Endothelial cell (in vitro differentiated cells): Measurements from ENCODE around the gene WASHC1. TPM values are rescaled to one million over a fixed set of nuclear protein-coding genes. Genes with fewer than 3 reads are reported as not detected.
"Not testable (repeated sequence)": the region's sequence is repeated elsewhere in the genome, so short reads cannot be mapped to it uniquely, and the experiment has no call there.

Source experiments
- DNase-seq: peaks from one replicate; pipeline ENCODE4 v3.0.0; 2021; ENCODE audit warnings: low spot score
- H3K27ac Mint-ChIP-seq: one replicate; pipeline ENCODE4 v1.8.0; 2021; ENCODE audit warnings: mixed read lengths, inconsistent platforms; ENCODE audit not compliant: unreplicated experiment
- H3K27me3 Mint-ChIP-seq: one replicate; pipeline ENCODE4 v1.8.0; 2021; ENCODE audit warnings: mild to moderate bottlenecking, moderate library complexity, mixed read lengths, inconsistent platforms; ENCODE audit not compliant: unreplicated experiment
- H3K36me3 Mint-ChIP-seq: one replicate; pipeline ENCODE4 v1.8.0; 2021; ENCODE audit warnings: mild to moderate bottlenecking, low read depth, mixed read lengths, inconsistent platforms; ENCODE audit not compliant: unreplicated experiment
- H3K4me1 Mint-ChIP-seq: one replicate; pipeline ENCODE4 v1.8.0; 2021; ENCODE audit warnings: mild to moderate bottlenecking, mixed read lengths, inconsistent platforms; ENCODE audit not compliant: unreplicated experiment
- H3K4me3 Mint-ChIP-seq: one replicate; pipeline ENCODE4 v1.8.0; 2021; ENCODE audit warnings: mild to moderate bottlenecking, mixed read lengths, inconsistent platforms; ENCODE audit not compliant: unreplicated experiment
- H3K9me3 Mint-ChIP-seq: one replicate; pipeline ENCODE4 v1.8.0; 2021; ENCODE audit warnings: mixed read lengths, inconsistent platforms; ENCODE audit not compliant: unreplicated experiment
- CTCF ChIP-seq: fragments of 200-600 bp; sonication (generic); IDR thresholded peaks from one replicate; pipeline ENCODE4 v1.5.0; 2021; ENCODE audit warnings: antibody characterized with exemption; ENCODE audit not compliant: unreplicated experiment
- total RNA-seq: library from RNA; stranded (reverse); fragmentation: NEBNext Ultra II Directional; extraction: Animal tissue kit (Norgen Biotek cat#: 25700); gene quantifications from one replicate; pipeline ENCODE4 v1.2.1, GENCODE V29; 2021; ENCODE audit not compliant: unreplicated experiment

WASHC1 gene
- total RNA-seq, 1 donor from 2014 or later: 21.7 TPM

DNA sequence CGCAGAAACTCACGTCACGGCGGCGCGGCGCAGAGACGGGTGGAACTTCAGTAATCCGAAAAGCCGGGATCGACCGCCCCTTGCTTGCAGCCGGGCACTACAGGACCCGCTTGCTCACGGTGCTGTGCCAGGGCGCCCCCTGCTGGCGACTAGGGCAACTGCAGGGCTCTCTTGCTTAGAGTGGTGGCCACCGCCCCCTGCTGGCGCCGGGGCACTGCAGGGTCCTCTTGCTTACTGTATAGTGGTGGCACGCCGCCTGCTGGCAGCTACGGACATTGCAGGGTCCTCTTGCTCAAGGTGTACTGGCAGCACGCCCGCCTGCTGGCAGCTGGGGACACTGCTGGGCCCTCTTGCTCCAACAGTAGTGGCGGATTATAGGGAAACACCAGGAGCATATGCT is 18.1 kb downstream of the WASHC1 start:
- H3K27me3 Mint-ChIP-seq, H3K4me3 Mint-ChIP-seq, H3K4me1 Mint-ChIP-seq, H3K36me3 Mint-ChIP-seq, H3K27ac Mint-ChIP-seq, H3K9me3 Mint-ChIP-seq: not testable (repeated sequence)
- TF ChIP-seq CTCF: peak; percentile 78
- peak; percentile 80 for DNase-seq

GRCh38 chr9:10653-11053 is 18.6 kb downstream of the WASHC1 start:
- H3K36me3 Mint-ChIP-seq, H3K27ac Mint-ChIP-seq, H3K27me3 Mint-ChIP-seq, H3K4me1 Mint-ChIP-seq, H3K4me3 Mint-ChIP-seq, H3K9me3 Mint-ChIP-seq: not testable (repeated sequence)
- DNase-seq: peak; percentile 16

GRCh38 chr9:10207-10606 is 19.0 kb downstream of the WASHC1 start:
- H3K36me3 Mint-ChIP-seq, H3K4me1 Mint-ChIP-seq, H3K9me3 Mint-ChIP-seq, H3K27ac Mint-ChIP-seq, H3K4me3 Mint-ChIP-seq, H3K27me3 Mint-ChIP-seq, DNase-seq: not testable (repeated sequence)

Other genes with a start within 250 kb of the WASHC1 start
- gene FOXD4, start 89.0 kb upstream of the WASHC1 start, total RNA-seq: 0.49 TPM
- gene ZNG1A, start 149.6 kb upstream of the WASHC1 start, total RNA-seq: 46.7 TPM
- gene DOCK8, start 185.4 kb upstream of the WASHC1 start, total RNA-seq: 8.3 TPM